ENCODE measurements around the gene RSRC1.
"Not testable (repeated sequence)": the region's sequence is repeated elsewhere in the genome, so short reads cannot be mapped to it uniquely, and the experiment has no call there.

Gene RSRC1

DNA sequence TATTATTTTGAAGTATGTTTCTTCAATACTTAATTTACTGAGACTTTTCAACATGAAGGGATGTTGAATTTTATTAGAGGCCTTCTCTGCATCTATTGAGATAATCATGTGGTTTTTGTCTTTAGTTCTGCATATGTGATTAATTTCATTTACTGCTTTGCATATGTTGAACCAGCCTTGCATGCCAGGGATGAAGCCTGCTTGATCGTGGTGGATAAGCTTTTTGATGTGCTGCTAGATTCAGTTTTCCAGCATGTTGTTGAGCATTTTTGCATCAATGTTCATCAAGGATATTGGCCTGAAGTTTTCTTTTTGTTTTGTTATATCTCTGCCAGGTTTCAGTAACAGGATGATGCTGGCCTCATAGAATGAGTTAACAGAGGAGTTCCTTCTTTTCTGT lies 134.4 kb downstream of the RSRC1 start:
- DNase-seq: no peak

DNA sequence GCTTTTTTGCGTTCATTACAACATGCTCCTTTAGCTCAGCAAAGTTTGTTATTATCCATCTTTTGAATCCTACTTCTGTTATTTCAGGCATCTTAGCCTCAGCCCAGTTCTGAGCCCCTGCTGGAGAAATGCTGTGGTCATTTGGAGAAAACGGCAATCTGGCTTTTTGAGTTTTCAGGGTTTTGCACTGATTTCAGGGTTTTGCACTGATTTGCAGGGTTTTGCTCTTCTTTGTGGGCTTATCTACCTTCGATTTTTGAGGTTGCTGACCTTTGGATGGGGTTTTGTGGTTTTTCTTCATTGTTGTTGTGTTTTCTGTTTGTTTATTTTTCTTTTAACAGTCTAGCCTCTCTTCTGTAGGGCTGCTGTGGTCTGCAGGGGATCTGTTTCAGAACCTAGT lies 137.4 kb downstream of the RSRC1 start:
- no peak for DNase-seq

- DNase-seq: no peak
These were observed 138.4 kb downstream of the RSRC1 start for GRCh38 chr3:158248261-158248660.

- no peak for DNase-seq
These were observed 139.3 kb downstream of the RSRC1 start for GRCh38 chr3:158249183-158249582.

- DNase-seq: no peak
These were observed 148.7 kb downstream of the RSRC1 start for GRCh38 chr3:158258619-158259018.

DNA sequence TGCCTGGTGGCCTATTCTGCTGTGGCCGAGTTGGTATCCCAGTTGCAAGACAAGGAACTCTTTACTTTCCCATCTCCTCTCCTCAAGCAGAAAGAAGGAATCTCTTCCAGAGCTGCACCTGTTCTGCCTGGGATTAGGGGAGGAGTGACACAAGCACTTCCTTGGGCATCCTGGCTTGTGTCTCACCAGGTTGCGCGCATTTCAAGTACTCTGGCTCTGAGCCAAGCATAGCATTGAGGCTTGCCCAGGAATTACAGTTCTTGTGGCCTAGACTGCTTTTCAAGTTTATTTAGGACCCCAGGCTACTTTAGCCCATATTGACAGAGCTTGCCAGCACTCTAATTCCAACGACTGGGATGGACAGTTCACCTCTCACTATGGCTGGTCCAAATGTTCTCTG lies 150.5 kb downstream of the RSRC1 start:
- no peak for DNase-seq

GRCh38 chr3:158261371-158261991 lies 151.6 kb downstream of the RSRC1 start:
- no peak for DNase-seq

DNA sequence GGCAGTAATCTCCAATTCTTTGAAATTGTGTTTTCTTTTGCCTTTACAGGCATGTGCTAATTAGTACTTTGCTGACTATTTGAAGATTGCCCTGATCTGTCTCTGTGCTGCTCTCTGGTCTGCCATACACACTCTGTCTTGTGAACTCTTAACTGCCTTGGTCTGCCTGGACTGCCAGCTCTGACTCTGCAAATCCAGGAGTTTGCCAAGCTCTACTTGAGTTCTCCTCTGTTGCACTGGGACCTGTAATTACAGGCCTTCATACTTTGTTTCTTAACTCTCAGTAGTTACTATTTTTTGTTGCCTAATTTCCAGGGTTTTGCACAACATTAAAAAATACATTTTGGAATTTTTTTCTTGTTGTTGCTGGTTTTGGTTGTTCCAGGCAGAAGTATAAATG lies 155.0 kb downstream of the RSRC1 start:
- no peak for DNase-seq

GRCh38 chr3:158267015-158267414 lies 157.1 kb downstream of the RSRC1 start:
- no peak for DNase-seq

GRCh38 chr3:158269942-158270341 lies 160.1 kb downstream of the RSRC1 start:
- DNase-seq: no peak

DNA sequence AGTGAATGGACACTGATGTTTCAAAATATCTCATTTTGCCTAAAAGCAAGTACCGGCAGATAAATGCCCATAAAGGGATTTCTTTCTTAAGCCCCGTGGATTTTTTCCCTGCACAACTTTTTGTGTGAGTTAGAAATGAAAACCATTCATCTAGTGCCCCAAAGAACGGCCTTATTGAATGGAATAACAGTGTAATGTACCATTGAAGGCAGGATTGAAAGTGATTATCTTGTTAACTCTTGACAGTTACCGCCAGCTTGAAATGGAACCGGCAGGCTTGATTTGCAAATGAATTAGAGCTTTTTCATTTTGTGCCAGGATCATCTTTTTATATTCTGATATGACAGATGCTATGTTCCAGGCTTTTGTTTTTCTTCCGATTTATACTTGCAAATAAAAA lies 162.2 kb downstream of the RSRC1 start:
- DNase-seq: no peak

DNA sequence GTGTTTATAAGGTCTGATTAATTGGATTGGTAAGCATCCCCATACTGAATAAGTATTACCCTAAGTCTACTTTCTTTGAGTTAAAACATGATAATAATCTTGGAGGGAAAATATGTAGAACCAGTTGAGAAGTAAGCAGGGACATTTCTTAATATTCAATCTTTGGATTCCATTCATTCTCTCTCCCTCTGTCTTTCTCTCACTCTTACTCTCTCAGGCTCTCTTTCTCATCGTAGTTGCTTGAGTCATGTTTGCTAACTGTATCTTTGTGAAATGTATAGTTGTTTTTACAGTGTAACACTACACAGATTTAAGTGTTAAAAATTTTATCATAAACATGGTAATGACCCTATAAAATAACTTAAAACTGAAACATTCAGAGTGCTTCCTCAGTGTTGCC lies 163.8 kb downstream of the RSRC1 start:
- no peak for DNase-seq

- DNase-seq: no peak
These were observed 168.3 kb downstream of the RSRC1 start for GRCh38 chr3:158278187-158278586.

- DNase-seq: no peak
These were observed 169.7 kb downstream of the RSRC1 start for GRCh38 chr3:158279609-158280008.

GRCh38 chr3:158295771-158296170 lies 185.9 kb downstream of the RSRC1 start:
- no peak for DNase-seq

- no peak for DNase-seq
These were observed 188.1 kb downstream of the RSRC1 start for GRCh38 chr3:158297940-158298339.

GRCh38 chr3:158308236-158308928 lies 198.5 kb downstream of the RSRC1 start:
- DNase-seq: no peak

GRCh38 chr3:158312560-158313141 lies 202.8 kb downstream of the RSRC1 start:
- no peak for DNase-seq

- DNase-seq: peak; percentile 5
These were observed 203.5 kb downstream of the RSRC1 start for GRCh38 chr3:158313338-158313927.

- no peak for DNase-seq
These were observed 204.8 kb downstream of the RSRC1 start for GRCh38 chr3:158314426-158315357.

- not testable (repeated sequence) for DNase-seq
These were observed 220.0 kb downstream of the RSRC1 start for GRCh38 chr3:158329696-158330441.

GRCh38 chr3:158330870-158331269 lies 221.0 kb downstream of the RSRC1 start:
- no peak for DNase-seq

Data from NCI-H1092 (cell line).